Measurements from ENCODE around the gene CXCL13. TPM values are rescaled to one million over a fixed set of nuclear protein-coding genes. Genes with fewer than 3 reads are reported as not detected.

The CXCL13 gene
- total and polyA plus RNA-seq, 2 of the 13 experiments (the other 11 are each of a cell fraction or from before 2014, with no cell fraction given), result not detected

DNA sequence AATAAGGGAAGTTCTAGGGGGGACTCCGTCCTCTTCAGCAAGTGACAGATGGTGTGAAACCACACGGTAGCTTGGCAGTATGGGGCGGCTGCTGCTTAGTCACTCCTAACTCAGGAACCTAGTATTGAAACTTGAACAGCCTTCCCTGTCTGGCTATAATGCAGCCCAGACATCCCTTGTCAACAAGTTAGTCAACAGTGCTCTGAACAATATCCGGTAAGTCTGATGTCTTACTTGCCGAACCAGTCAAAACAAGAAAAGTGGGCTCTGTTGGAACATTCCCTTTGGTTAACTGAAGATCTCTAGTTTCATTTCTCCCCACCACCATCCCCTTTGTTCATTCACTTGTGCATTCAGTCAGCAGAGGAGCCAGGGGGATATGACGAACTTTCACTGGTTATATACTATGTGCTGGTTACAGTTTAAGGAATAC is 18.7 kb upstream of the CXCL13 start:
- Histone ChIP-seq H3K4me1 (ENCODE audit: insufficient read depth, low read length) (no peaks in the 10 kb centered on the region), H3K9me3 (ENCODE audit: low read length) (no peaks in the 10 kb centered on the region), H3K4me2 (ENCODE audit: low read depth, low read length) (no peak overlapping the region), H3K27me3 (ENCODE audit: control insufficient read depth in 1 of 2, insufficient read depth in 2 of 2, low read length in 2 of 2) (peaks cover 0 to 4% of the 10 kb centered on the region in 2 experiments; a peak in 2 of 5 replicates), H4K20me1 (ENCODE audit: insufficient read depth, low read length) (no peaks in the 10 kb centered on the region), H3K27ac (ENCODE audit: extremely low read length, insufficient read depth, low read length) (no peak overlapping the region), H2AFZ (ENCODE audit: low read length) (no peak overlapping the region), H3K4me3 (replicated peaks in 1 of 3; ENCODE audit: insufficient read depth in 1 of 3, low read depth in 2 of 3, low read length in 3 of 3) (no peak overlapping the region), H3K9ac (ENCODE audit: insufficient read depth, low read depth, low read length) (no peak overlapping the region), H3K79me2 (ENCODE audit: insufficient read depth, low read length) (no peaks in the 10 kb centered on the region), H3K36me3 (replicated peaks in 1 of 2; ENCODE audit: control insufficient read depth in 1 of 2, insufficient read depth in 2 of 2, low read length in 2 of 2) (no peaks in the 10 kb centered on the region)
- ATAC-seq (no peak), FAIRE-seq (no peak), DNase-seq (ENCODE audit: low spot score) (no peak)
- ChIA-PET CTCF (ENCODE audit: low intra/inter-chr PET ratio, low total read pairs) (no interaction called here), POLR2A (no interaction called here)
- WGBS (ENCODE audit: low lambda C conversion rate), result 39% methylated on average over 4 of the region's 6 CpGs
- in situ Hi-C loops (cut with HindIII; ENCODE audit: extremely low pct_ligation_motif_present, low pct_unique_long_range_greater_than_20kb) (no loop called here), intact Hi-C loops (cut with micrococcal nuclease; ENCODE audit: unreplicated experiment) (no loop called here)
- no TSS peak for BruUV-seq (replicated peaks)
- TF ChIP-seq ZNF788 (CRISPR knock-in tag; IDR thresholded peaks at IDR 0.05; ENCODE audit: borderline replicate concordance), result no peak
- TF ChIP-seq JUNB (CRISPR knock-in tag; IDR thresholded peaks at IDR 0.05; ENCODE audit: borderline replicate concordance), result no peak
- no peak for TF ChIP-seq YEATS2 (CRISPR knock-in tag; IDR thresholded peaks at IDR 0.05; ENCODE audit: borderline replicate concordance)
- TF ChIP-seq PRPF4 (IDR thresholded peaks at IDR 0.05; ENCODE audit: low read depth, low read length, poor library complexity, severe bottlenecking), result no peak
- TF ChIP-seq, protein P1, sequence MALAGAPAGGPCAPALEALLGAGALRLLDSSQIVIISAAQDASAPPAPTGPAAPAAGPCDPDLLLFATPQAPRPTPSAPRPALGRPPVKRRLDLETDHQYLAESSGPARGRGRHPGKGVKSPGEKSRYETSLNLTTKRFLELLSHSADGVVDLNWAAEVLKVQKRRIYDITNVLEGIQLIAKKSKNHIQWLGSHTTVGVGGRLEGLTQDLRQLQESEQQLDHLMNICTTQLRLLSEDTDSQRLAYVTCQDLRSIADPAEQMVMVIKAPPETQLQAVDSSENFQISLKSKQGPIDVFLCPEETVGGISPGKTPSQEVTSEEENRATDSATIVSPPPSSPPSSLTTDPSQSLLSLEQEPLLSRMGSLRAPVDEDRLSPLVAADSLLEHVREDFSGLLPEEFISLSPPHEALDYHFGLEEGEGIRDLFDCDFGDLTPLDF (CRISPR knock-in tag; IDR thresholded peaks at IDR 0.05), result no peak
- TF ChIP-seq, protein P2, sequence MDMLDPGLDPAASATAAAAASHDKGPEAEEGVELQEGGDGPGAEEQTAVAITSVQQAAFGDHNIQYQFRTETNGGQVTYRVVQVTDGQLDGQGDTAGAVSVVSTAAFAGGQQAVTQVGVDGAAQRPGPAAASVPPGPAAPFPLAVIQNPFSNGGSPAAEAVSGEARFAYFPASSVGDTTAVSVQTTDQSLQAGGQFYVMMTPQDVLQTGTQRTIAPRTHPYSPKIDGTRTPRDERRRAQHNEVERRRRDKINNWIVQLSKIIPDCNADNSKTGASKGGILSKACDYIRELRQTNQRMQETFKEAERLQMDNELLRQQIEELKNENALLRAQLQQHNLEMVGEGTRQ (IDR thresholded peaks at IDR 0.05; ENCODE audit: low read depth, low read length), result no peak
- TF ChIP-seq, protein P2 (CRISPR knock-in tag; IDR thresholded peaks at IDR 0.05; ENCODE audit: borderline replicate concordance), result no peak
- TF ChIP-seq HOXA9 (CRISPR knock-in tag; IDR thresholded peaks at IDR 0.05; ENCODE audit: borderline replicate concordance), result no peak
- TF ChIP-seq MYC (CRISPR knock-in tag; IDR thresholded peaks at IDR 0.05; ENCODE audit: borderline replicate concordance), result no peak
- TF ChIP-seq, protein P3, sequence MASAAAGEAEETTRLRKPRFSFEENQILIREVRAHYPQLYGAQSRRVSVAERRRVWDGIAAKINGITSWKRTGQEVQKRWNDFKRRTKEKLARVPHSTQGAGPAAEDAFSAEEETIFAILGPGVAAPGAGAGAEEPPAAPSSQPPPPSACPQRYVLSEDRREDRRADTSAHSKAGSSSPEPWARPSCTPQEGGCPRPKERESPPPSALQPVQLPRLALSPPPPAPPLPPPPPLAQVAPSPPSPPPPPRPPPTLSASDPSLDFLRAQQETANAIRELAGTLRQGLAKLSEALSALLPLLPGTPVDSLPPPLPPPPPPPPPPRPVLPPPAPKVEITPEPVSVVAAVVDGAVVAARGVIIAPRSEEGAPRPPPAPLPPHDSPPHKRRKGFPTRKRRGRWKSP (CRISPR knock-in tag; IDR thresholded peaks at IDR 0.05), result no peak
- TF ChIP-seq ATM (IDR thresholded peaks at IDR 0.05; ENCODE audit: borderline replicate concordance), result no peak
- TF ChIP-seq ZNF557 (CRISPR knock-in tag; IDR thresholded peaks at IDR 0.05), result no peak
- TF ChIP-seq, protein P4, sequence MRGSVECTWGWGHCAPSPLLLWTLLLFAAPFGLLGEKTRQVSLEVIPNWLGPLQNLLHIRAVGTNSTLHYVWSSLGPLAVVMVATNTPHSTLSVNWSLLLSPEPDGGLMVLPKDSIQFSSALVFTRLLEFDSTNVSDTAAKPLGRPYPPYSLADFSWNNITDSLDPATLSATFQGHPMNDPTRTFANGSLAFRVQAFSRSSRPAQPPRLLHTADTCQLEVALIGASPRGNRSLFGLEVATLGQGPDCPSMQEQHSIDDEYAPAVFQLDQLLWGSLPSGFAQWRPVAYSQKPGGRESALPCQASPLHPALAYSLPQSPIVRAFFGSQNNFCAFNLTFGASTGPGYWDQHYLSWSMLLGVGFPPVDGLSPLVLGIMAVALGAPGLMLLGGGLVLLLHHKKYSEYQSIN (CRISPR knock-in tag; IDR thresholded peaks at IDR 0.05; ENCODE audit: borderline replicate concordance), result no peak
